ENCODE data around the gene HERC2.

Gene HERC2

GRCh38 chr15:28112101-28112760 is 209.7 kb downstream of the HERC2 start:
- Histone ChIP-seq H3K27me3 (peaks cover 30% of the 10 kb centered on the region), H3K27ac (no peak overlapping the region), H3K4me1 (ENCODE audit: control insufficient read depth in 1 of 2, insufficient read depth in 1 of 2, low read depth in 1 of 2, low read length in 1 of 2) (peaks cover under 1 to 4% of the 10 kb centered on the region in 2 experiments), H3K4me3 (ENCODE audit: low read depth in 1 of 2, low read length in 1 of 2) (no peak overlapping the region), H3K9me3 (no peaks in the 10 kb centered on the region), H3K36me3 (peaks cover 58% of the 10 kb centered on the region)
- TF ChIP-seq CTCF (IDR thresholded peaks at IDR 0.05), result no peak

- Histone ChIP-seq H3K27me3 (peaks cover 37% of the 10 kb centered on the region), H3K4me3 (ENCODE audit: low read depth in 1 of 2, low read length in 1 of 2) (no peak overlapping the region), H3K9me3 (no peaks in the 10 kb centered on the region), H3K4me1 (ENCODE audit: control insufficient read depth in 1 of 2, insufficient read depth in 1 of 2, low read depth in 1 of 2, low read length in 1 of 2) (peaks cover 7 to 11% of the 10 kb centered on the region in 2 experiments), H3K27ac (no peak overlapping the region), H3K36me3 (peaks cover 51% of the 10 kb centered on the region)
- TF ChIP-seq CTCF (IDR thresholded peaks at IDR 0.05), result no peak
Measured at GRCh38 chr15:28111543-28111942, 210.4 kb downstream of the HERC2 start.

GRCh38 chr15:28110481-28110881 is 211.5 kb downstream of the HERC2 start:
- H3K27ac ChIP-seq, result no peak overlapping the region
- H3K4me3 ChIP-seq (ENCODE audit: low read depth in 1 of 2, low read length in 1 of 2), result no peak overlapping the region
- peaks cover 11 to 15% of the 10 kb centered on the region in 2 experiments for H3K4me1 ChIP-seq (ENCODE audit: control insufficient read depth in 1 of 2, insufficient read depth in 1 of 2, low read depth in 1 of 2, low read length in 1 of 2)
- peaks cover 48% of the 10 kb centered on the region for H3K27me3 ChIP-seq
- H3K9me3 ChIP-seq, result no peaks in the 10 kb centered on the region
- peaks cover 43% of the 10 kb centered on the region for H3K36me3 ChIP-seq
- no peak for TF ChIP-seq CTCF (IDR thresholded peaks at IDR 0.05)

- no peak overlapping the region for H3K4me3 ChIP-seq (ENCODE audit: low read depth in 1 of 2, low read length in 1 of 2)
- H3K27ac ChIP-seq, result no peak overlapping the region
- no peak for TF ChIP-seq CTCF (IDR thresholded peaks at IDR 0.05)
- H3K4me1 ChIP-seq (ENCODE audit: control insufficient read depth in 1 of 2, insufficient read depth in 1 of 2, low read depth in 1 of 2, low read length in 1 of 2), result peaks cover 11 to 15% of the 10 kb centered on the region in 2 experiments
- no peaks in the 10 kb centered on the region for H3K9me3 ChIP-seq
- H3K36me3 ChIP-seq, result peaks cover 36% of the 10 kb centered on the region
- H3K27me3 ChIP-seq, result peaks cover 54% of the 10 kb centered on the region
Measured at GRCh38 chr15:28109626-28110455, 212.1 kb downstream of the HERC2 start.

- no peaks in the 10 kb centered on the region for H3K9me3 ChIP-seq
- H3K4me3 ChIP-seq (ENCODE audit: low read depth in 1 of 2, low read length in 1 of 2), result no peak overlapping the region
- H3K27ac ChIP-seq, result no peak overlapping the region
- peaks cover 11 to 15% of the 10 kb centered on the region in 2 experiments for H3K4me1 ChIP-seq (ENCODE audit: control insufficient read depth in 1 of 2, insufficient read depth in 1 of 2, low read depth in 1 of 2, low read length in 1 of 2)
- H3K36me3 ChIP-seq, result peaks cover 17% of the 10 kb centered on the region
- peaks cover 73% of the 10 kb centered on the region for H3K27me3 ChIP-seq
- no peak for TF ChIP-seq CTCF (IDR thresholded peaks at IDR 0.05)
Measured at GRCh38 chr15:28107904-28108275, 214.1 kb downstream of the HERC2 start.

All from neutrophil (primary cell).